Measurements from ENCODE around the gene XPO1.
"Not testable (repeated sequence)": the region's sequence is repeated elsewhere in the genome, so short reads cannot be mapped to it uniquely, and the experiment has no call there.

XPO1 gene

DNA sequence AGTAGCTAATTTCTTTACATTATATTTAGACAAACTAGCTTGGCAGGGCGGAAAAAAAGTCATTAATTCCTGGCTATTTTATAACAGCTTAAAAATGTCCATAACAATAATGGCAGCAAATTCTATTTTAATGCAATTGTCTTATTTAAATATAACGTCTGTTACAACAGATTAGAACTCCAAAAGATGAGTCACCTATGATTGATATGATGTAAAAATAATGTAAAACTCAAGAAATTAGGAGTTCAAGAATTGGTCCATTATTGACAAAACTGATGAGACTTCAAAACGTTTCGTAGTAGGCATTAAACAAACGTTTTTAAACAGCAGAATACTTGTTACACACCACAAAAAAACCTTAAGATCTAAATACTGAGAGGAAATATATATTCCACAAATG is 2.7 kb downstream of the XPO1 start:
- no peak for DNase-seq

DNA sequence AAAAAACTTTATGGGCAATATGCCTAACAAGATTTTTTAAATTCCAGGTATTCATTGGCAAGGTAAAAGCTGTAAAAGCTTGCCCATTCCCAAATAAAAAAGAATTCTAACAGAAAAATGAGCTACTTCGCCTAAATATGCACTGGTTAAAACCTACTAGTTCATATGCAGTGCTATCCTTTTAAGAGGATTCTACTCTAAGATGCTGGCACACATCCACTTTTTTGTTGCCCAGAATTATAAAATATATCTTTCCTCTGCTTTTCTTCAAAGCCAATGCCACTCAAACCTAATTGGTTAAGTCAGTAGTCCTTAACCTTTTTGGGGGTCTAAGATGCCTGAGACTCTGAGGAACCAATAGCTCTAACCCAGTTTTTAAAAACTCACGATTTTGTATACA is 3.2 kb downstream of the XPO1 start:
- DNase-seq = no peak

- no peak for DNase-seq
Measured at GRCh38 chr2:61530749-61531148, 7.4 kb downstream of the XPO1 start.

DNA sequence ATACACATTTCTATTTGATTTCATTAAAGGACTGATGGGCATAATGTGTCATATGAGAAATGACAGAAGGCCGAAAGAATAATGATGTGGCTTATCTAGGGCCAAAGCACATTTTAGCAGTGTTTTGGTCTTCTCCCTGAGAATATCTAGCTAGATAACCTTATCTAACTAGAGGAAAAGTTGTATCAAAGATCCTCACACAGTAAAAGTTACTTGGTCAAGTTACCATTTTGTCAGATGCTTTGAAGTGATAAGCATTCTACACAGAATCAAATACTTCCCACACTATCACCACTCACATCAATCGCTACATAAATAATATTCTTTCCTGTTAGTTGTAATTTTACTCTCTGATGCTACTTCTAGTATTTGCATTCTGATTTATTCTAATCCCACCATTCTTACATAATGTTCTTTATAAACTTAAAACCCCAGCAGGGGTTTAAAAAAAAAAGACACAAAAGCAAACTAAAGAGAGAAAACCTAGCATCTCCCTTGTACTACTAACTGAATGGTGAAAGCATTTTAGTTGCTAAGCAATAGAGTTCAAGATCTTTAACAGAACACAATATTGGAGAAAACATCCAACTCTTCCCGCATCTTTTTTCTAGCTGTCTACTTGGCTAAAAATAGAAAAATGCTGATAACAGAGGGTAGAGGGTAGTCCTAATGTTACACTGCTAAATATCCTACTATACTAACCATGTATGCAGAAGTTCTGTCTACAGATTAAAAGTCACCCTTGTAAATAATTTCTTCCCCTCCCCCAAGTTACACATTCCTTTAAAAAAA is 8.0 kb downstream of the XPO1 start:
- no peak for DNase-seq

DNA sequence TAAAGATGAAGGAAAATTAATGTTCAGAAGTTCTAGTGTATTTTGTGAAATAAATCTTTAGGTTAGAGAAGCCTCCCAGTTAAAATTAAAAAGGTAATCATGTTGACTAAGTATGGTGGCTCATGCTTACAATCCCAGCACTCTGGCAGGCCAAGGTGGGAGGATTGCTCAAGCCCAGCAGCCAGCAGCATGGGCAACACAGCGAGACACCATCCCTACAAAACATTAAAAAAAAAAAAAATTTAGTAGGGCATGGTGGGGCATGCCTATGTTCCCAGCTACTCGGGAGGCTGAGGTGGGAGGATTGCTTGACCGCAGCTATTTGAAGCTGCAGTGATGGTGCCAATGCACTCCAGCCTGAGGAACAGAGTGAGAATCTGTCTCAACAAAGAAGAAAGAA is 17.9 kb downstream of the XPO1 start:
- no peak for DNase-seq

DNA sequence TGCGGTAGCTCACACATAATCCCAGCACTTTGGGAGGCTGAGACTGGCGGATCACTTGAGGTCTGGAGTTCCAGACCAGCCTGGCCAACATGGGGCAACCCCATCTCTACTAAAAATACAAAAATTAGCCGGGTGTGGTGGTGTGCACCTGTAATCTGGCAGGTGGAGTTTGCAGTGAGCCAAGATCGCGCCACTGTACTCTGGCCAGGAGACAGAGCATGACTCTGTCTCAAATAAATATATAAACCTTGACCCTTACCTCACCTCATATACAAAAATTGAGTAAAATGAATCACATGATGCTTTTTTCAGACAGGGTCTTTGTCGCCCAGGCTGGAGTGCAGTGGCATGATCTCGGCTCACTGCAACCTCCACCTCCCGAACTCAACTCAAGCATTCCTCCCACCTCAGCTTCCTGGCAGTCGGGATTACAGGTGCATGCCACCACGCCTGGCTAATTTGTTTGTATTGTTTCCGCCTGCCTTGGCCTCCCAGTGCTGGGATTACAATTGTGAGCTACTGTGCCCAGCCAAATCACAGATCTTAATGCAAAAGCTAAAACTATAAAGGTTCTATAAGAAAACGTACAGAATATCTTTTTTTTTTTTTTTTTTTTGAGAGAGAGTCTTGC is 25.3 kb downstream of the XPO1 start:
- no peak for DNase-seq

- no peak for DNase-seq
Measured at GRCh38 chr2:61510674-61511671, 27.2 kb downstream of the XPO1 start.

GRCh38 chr2:61504949-61505348 is 33.2 kb downstream of the XPO1 start:
- no peak for DNase-seq

GRCh38 chr2:61499060-61499459 is 39.1 kb downstream of the XPO1 start:
- no peak for DNase-seq

DNA sequence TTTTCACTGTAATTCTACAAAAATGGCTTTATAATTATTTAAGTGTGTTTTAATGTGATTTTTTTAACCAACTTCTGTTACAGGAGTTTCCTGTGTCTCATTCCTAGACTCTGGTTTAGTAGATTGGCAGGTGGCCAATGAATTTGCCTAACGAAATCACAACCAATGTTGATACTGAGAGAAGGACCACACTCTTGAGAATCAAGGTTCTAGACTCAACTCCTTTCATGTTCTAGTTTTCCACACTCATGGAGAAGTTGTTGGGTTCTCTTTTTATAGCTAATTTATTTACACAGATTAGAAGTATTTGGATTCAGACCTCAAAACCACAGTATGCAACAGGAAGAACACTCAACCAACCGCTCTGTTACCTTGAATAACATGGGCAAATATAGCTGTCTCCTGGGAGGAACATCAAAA is 44.6 kb downstream of the XPO1 start:
- no peak for DNase-seq

- no peak for DNase-seq
Measured at GRCh38 chr2:61492476-61492875, 45.7 kb downstream of the XPO1 start.

DNA sequence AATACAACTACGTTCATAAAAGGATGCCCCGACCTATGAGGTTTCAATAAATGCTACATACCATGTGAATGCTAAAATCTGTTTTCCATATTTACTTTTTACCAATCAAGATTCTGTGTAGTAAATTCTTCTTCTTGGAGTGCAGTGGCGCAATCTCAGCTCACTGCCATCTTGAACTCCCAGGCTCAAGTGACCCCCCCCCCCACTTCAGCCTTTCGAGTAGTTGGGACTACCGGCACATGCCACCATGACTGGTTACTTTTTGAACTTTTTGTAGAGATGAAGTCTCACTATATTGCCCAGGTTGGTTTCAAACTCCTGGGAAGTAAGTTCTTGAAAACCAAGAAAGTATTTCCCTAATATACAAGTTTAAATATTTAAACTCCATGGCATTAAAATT is 52.9 kb downstream of the XPO1 start:
- no peak for DNase-seq

GRCh38 chr2:61478086-61478485 is 60.1 kb downstream of the XPO1 start:
- DNase-seq = no peak

DNA sequence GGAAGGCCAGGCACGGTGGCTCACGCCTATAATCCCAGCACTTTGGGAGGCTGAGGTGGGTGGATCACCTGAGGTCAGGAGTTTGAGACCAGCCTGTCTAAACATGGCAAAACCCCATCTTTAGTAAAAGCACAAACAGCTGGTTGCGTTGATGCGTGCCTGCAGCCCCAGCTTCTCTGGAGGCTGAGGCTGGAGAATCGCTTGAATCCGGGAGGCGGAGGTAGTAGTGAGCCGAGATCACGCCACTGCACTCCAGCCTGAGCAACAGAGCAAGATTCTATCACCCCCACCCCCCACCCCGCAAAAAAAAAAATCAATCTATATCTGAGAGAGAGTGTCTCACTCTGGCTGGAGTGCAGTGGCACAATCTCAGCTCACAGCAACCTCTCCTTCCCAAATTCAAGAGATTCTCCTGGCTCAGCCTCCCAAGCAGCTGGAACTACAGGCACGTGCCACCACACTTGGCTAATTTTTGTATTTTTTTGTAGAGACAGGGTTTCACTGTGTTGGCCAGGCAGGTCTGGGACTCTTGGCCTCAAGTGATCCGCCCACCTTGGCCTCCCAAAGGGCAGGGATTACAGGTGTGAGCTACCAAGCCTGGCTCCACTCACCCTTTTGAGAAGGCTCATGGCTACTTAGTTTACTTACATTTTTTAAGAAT is 61.1 kb downstream of the XPO1 start:
- not testable (repeated sequence) for DNase-seq

DNA sequence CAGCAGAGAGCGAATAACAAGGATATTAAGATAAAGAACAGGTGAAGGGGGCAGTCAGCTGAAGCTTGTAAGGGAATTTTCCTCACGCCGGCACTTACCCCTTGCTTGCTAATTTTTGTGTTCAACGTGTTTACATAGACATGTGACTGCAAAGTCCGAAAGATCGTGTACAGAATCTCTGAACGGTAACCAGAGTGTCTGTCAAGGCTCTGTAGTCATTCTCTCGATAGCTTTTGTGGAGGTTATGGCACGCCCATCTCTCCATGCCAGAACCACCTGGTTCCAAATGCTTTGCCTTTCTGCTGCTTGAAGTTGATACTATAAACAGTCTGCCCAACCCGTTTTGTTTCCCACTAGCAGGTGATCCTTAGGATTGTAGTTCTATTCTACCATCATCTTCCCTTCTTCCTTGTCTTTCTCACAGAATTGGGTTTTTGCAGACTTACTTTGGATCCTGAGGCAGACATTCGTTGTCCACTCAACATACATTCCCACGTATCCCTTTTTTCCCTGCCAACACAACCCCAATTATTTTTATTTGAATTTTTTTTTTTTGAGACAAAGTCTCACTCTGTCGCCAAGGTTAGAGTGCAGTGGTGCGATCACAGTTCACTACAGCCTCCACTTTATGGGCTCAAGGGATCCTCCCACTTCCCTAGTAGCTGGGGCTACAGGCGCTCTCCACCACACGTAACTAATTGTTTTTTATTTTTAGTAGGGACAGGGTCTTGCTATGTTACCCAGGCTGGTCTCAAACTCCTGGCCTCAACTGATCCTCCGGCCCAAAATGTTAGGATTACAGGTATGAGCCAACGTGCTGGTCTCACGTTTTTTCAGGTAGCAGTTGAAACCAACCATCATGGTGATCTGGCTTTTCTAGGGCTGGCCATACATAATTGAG is 66.0 kb downstream of the XPO1 start:
- no peak for DNase-seq

GRCh38 chr2:61470965-61471904 is 66.9 kb downstream of the XPO1 start, which contains the start of gene USP34:
USP34 (minus strand) TSS chr2:61471087; CDS start chr2:61470692, 395 bp downstream.
- peak; percentile 88 for DNase-seq

DNA sequence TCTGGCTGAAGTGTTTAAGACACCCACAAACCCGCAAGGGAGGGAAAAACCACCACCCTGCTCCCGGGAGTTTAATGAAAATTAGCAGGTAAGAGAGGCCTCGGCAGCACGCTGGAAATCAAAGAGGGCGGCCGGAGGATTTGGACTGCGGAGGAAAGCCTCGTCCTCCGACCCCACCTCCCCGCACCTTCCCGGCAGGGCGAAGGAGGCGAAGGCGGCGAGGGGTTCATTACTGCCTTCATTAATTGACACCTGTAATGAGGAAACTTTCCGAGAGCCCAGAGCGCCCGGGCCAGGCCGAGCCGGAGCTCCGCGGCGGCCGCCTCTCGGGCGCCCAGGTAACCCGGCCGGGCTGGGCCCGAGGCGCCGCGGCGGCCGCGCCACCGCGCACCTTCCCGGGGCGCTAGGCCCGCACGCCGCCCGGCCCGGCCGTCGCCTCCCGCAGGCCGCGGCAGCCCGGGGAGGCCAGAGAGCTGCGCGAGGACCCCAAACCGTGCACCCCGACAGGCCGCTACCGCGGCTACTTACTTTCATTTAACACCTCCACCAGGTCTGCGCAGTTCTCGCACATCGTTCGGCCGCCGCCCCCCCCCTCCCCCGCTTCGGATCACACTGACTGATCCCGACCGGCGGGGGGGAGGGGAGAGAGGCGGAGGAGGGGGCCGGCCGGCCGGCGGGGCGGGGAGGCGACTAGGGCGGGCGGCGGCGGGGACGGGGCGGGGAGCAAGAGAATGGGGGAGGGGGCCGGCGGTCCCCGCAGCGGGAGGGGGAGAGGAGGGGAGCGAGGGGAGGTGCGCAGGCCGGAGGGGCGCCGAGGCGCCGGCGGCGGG is 67.8 kb downstream of the XPO1 start:
- DNase-seq = peak; percentile 80

DNA sequence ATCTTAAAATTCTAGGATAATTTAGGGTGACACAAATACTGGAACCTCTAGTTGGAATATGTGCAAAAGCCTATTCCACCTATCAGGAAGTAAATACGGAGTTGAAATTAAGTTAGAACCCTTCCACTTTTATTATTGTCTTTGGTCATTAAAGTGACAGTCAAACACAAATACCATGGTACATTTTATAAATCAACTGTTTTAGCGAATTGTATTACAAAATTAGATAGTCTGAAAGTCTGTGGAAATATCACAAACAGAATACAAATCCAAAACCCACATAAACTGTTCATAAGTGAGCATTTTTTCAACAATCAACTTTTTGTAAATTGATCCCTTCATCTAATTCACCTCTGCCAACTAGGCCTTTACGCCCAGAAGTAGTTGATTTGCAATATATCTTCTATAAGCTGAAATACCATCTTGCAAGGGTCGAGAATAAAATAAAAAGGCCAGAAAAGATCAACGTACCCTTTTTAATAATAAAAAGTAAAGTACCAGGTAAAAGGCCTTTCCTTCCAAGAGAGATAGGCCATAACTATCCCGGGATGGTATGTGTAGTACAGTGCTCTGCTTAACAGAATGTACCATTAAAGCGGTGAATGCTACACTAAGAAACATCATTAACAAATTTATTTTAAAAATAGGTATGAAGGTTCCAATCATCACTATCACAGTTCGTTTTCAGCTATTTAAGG is 68.6 kb downstream of the XPO1 start:
- no peak for DNase-seq

DNA sequence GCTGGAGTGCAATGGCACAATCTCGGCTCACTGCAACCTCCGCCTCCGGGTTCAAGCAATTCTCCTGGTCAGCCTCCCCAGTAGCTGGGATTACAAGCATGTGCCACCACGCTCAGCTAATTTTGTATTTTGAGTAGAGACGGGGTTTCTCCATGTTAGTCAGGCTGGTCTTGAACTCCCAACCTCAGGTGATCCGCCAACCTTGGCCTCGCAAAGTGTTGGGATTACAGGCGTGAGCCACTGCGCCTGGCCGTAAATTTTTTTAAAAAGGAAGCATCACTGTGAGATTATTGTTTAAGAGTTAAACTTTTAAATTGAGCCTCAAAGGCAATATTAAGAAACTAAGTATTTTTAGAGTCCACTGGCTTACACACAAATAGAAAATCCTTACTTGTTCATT is 69.9 kb downstream of the XPO1 start:
- DNase-seq = not testable (repeated sequence)

Data from NCI-H1436 (cell line).